ENCODE results near the gene AMPH.
"Not testable (repeated sequence)": the region's sequence is repeated elsewhere in the genome, so short reads cannot be mapped to it uniquely, and the experiment has no call there.

The AMPH gene

DNA sequence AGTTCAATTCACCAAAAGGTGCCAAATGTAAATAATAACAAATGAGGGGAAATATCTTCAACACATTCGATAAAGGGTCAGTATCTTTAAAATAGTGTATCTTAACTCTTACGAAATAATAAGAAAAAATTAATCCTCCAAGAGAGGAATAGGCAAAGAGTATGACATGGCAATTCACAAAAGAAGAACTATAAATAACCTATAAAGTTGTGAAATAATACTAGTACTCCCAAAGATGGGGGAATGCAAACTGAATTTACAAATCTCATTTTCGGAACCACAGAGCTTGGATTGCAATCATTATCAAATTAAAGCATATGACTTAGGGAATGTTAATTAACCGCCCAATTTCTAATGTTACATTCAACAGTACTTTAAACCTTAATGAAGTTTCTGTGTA lies 279.6 kb downstream of the AMPH start:
- Histone ChIP-seq H3K9me3 (ENCODE audit: control insufficient read depth in 2 of 2, low read length in 2 of 2) (no peaks in the 10 kb centered on the region), H3K36me3 (ENCODE audit: control insufficient read depth in 2 of 2, insufficient read depth in 2 of 2, low read length in 2 of 2) (no peaks in the 10 kb centered on the region), H3K9ac (ENCODE audit: low read length in 2 of 2) (no peak overlapping the region), H3K27me3 (ENCODE audit: control insufficient read depth in 1 of 2, insufficient read depth in 2 of 2, low read length in 2 of 2) (no peaks in the 10 kb centered on the region), H3K27ac (ENCODE audit: low read length) (no peak overlapping the region), H3K4me1 (ENCODE audit: control insufficient read depth, insufficient read depth, low read length) (no peaks in the 10 kb centered on the region), H3K4me3 (ENCODE audit: low read length in 2 of 2) (no peak overlapping the region)

DNA sequence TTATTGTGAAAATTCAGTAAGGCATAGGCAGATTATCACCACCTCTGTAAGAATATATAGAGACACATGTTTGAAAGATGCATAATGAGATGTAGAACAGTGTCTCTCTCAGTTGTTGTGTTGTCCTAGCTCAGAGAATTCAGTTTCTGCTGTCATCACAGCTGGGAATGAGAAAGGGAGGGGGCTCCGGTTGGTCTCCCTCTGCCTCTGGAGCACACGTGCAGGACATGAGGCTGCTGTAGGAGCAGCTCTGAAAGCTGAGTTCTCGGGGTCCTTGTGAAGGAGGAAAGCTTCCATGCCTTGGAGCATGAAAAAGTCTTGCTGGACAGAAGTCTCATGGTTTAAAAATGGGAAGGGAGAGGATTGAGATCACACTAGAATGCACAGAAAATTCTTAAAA lies 280.4 kb downstream of the AMPH start:
- H3K36me3 ChIP-seq (ENCODE audit: control insufficient read depth in 2 of 2, insufficient read depth in 2 of 2, low read length in 2 of 2); H3K27me3 ChIP-seq (ENCODE audit: control insufficient read depth in 1 of 2, insufficient read depth in 2 of 2, low read length in 2 of 2); H3K9ac ChIP-seq (ENCODE audit: low read length in 2 of 2); H3K27ac ChIP-seq (ENCODE audit: low read length); H3K9me3 ChIP-seq (ENCODE audit: control insufficient read depth in 2 of 2, low read length in 2 of 2); H3K4me3 ChIP-seq (ENCODE audit: low read length in 2 of 2); H3K4me1 ChIP-seq (ENCODE audit: control insufficient read depth, insufficient read depth, low read length): not testable (repeated sequence)

DNA sequence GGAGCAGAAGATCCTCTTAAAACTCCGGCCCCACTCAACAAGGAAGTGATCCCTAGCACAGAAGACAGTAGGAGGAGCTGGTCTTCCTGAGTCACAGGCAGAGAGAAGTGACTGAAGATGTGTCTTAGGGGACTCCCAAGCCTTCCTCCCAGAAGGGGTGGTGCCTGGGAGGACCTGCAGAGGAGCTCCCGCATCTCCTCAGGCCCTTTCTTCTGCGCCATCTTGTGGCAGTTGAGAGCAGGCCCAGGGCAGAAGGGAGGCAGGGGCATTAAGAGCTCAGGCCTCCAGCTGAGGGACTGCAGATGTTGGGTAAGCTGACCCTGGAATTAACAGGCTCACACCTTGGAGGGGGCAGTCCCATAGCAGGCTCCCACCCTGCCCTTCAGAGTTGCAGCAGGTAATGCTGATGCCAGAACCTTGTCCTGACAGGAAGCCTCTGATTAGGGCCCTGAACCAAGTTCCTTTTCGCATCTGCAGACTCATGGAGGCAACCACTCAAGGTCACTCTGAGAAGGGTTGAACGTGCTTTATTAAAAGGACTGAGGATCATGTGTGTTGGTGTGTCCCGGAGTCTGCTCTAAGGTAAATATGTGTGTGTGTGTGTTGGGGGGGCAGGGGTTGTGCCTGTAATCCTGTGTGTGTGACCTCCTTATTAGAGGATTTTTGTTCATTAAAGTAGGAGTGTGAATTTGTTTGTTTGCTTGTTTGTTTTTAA lies 281.1 kb downstream of the AMPH start:
- H3K4me1 ChIP-seq (ENCODE audit: control insufficient read depth, insufficient read depth, low read length); H3K4me3 ChIP-seq (ENCODE audit: low read length in 2 of 2); H3K27ac ChIP-seq (ENCODE audit: low read length); H3K9me3 ChIP-seq (ENCODE audit: control insufficient read depth in 2 of 2, low read length in 2 of 2); H3K27me3 ChIP-seq (ENCODE audit: control insufficient read depth in 1 of 2, insufficient read depth in 2 of 2, low read length in 2 of 2); H3K36me3 ChIP-seq (ENCODE audit: control insufficient read depth in 2 of 2, insufficient read depth in 2 of 2, low read length in 2 of 2); H3K9ac ChIP-seq (ENCODE audit: low read length in 2 of 2): not testable (repeated sequence)

DNA sequence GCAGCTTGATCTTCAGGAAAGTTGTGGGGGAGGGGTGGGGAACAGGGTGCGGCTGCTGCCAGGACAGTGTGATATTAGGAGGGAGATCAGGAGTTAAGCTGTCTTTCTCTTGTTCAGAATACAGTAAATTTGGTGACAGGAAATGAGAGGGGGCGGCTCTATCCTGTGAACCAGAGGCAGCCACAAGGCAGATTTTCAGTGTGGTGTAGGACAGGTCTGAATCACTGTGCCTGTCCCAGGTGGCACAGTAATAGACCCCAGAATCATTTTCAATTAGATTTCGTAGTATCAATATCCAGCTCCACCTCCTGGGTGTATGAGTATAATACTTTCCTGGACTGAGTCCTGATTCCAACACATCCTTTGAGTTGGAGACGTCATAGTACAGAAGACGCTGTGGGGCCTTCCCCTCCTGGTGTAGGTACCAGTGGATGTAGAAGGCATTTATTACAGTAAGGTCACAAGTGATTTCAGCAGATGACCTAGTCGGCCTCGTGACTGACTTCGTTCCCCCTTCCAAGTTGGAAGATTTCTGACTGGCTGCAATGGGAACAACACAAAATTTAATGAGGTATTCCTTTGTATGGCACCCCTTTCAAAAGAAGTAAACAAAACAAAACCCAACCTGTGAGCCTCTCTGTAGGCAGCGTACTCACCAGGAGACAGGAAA lies 281.9 kb downstream of the AMPH start:
- H3K27me3 ChIP-seq (ENCODE audit: control insufficient read depth in 1 of 2, insufficient read depth in 2 of 2, low read length in 2 of 2); H3K9me3 ChIP-seq (ENCODE audit: control insufficient read depth in 2 of 2, low read length in 2 of 2); H3K9ac ChIP-seq (ENCODE audit: low read length in 2 of 2); H3K27ac ChIP-seq (ENCODE audit: low read length); H3K4me1 ChIP-seq (ENCODE audit: control insufficient read depth, insufficient read depth, low read length); H3K4me3 ChIP-seq (ENCODE audit: low read length in 2 of 2); H3K36me3 ChIP-seq (ENCODE audit: control insufficient read depth in 2 of 2, insufficient read depth in 2 of 2, low read length in 2 of 2): not testable (repeated sequence)

- not testable (repeated sequence) for H3K36me3 ChIP-seq (ENCODE audit: control insufficient read depth in 2 of 2, insufficient read depth in 2 of 2, low read length in 2 of 2); H3K4me3 ChIP-seq (ENCODE audit: low read length in 2 of 2); H3K9me3 ChIP-seq (ENCODE audit: control insufficient read depth in 2 of 2, low read length in 2 of 2); H3K27ac ChIP-seq (ENCODE audit: low read length); H3K27me3 ChIP-seq (ENCODE audit: control insufficient read depth in 1 of 2, insufficient read depth in 2 of 2, low read length in 2 of 2); H3K9ac ChIP-seq (ENCODE audit: low read length in 2 of 2); H3K4me1 ChIP-seq (ENCODE audit: control insufficient read depth, insufficient read depth, low read length)
Observed at GRCh38 chr7:38345299-38346172, 285.6 kb downstream of the AMPH start.

GRCh38 chr7:38344741-38345140 lies 286.4 kb downstream of the AMPH start:
- not testable (repeated sequence) for H3K9me3 ChIP-seq (ENCODE audit: control insufficient read depth in 2 of 2, low read length in 2 of 2); H3K4me1 ChIP-seq (ENCODE audit: control insufficient read depth, insufficient read depth, low read length); H3K4me3 ChIP-seq (ENCODE audit: low read length in 2 of 2); H3K27ac ChIP-seq (ENCODE audit: low read length); H3K27me3 ChIP-seq (ENCODE audit: control insufficient read depth in 1 of 2, insufficient read depth in 2 of 2, low read length in 2 of 2); H3K9ac ChIP-seq (ENCODE audit: low read length in 2 of 2); H3K36me3 ChIP-seq (ENCODE audit: control insufficient read depth in 2 of 2, insufficient read depth in 2 of 2, low read length in 2 of 2)

- not testable (repeated sequence) for H3K36me3 ChIP-seq (ENCODE audit: control insufficient read depth in 2 of 2, insufficient read depth in 2 of 2, low read length in 2 of 2); H3K27ac ChIP-seq (ENCODE audit: low read length); H3K4me3 ChIP-seq (ENCODE audit: low read length in 2 of 2); H3K27me3 ChIP-seq (ENCODE audit: control insufficient read depth in 1 of 2, insufficient read depth in 2 of 2, low read length in 2 of 2); H3K9me3 ChIP-seq (ENCODE audit: control insufficient read depth in 2 of 2, low read length in 2 of 2); H3K4me1 ChIP-seq (ENCODE audit: control insufficient read depth, insufficient read depth, low read length); H3K9ac ChIP-seq (ENCODE audit: low read length in 2 of 2)
Observed at GRCh38 chr7:38342135-38342534, 289.0 kb downstream of the AMPH start.

DNA sequence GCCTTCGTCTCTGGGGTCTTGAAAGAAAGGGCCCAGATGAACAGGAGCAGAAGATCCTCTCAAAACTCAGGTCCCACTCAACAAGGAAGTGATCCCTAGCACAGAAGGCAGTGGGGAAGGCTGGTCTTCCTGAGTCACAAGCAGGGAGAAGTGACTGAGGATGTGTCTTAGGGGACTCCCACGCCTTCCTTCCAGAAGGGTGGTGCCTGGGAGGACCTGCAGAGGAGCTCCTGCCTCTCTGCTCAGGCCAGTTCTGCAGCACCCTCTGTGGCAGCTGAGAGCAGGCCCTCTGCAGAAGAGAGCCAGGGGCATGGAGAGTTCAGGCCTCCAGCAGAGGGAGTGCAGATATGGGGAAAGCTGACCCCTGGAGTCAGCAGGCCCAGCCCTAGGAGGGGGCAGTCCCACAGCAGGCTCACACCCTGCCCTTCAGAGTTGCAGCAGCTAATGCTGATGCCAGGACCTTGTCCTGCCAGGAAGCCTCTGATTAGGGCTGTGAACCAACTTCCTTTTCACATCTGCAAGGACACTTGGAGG lies 289.9 kb downstream of the AMPH start:
- not testable (repeated sequence) for H3K4me1 ChIP-seq (ENCODE audit: control insufficient read depth, insufficient read depth, low read length); H3K27me3 ChIP-seq (ENCODE audit: control insufficient read depth in 1 of 2, insufficient read depth in 2 of 2, low read length in 2 of 2); H3K9me3 ChIP-seq (ENCODE audit: control insufficient read depth in 2 of 2, low read length in 2 of 2); H3K36me3 ChIP-seq (ENCODE audit: control insufficient read depth in 2 of 2, insufficient read depth in 2 of 2, low read length in 2 of 2); H3K4me3 ChIP-seq (ENCODE audit: low read length in 2 of 2); H3K9ac ChIP-seq (ENCODE audit: low read length in 2 of 2); H3K27ac ChIP-seq (ENCODE audit: low read length)

DNA sequence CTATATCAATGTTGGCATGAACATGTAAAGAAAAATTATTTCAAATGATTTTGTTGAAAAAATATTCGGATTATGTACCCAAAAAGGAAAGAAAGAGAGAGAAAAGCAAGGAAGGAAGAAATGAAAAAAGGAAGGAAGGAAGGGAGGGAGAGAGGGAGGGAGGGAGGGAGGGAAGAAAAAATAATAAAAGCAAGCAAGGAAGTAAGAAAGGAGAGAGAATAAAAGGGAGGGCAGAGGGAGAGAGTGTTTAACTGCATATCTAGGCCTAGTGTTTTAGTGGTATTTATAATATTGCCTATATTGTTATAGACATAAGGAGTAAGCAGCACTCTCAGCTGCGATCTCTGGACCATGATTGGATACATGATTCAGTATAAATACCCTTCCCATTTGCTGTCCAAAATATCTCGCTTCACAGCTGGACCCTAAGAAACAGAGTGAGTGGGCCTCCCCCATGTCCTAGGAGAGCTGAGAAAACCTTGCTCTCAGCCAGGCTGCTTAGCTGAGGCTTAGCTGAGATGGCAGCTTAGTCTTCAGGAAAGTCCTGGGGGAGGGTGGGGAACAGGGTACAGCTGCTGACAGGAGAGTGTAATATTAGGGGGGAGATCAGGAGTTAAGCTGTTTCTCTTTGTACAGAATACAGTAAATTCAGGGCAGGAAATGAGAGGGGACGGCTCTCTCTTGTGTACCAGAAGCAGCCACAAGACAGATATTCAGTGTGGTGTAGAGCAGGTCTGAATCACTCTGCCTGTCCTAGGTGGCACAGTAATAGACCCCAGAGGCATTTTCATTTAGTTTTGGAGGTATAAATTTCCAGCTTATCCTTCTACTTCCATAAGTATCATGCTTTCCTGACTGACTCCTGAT lies 291.0 kb downstream of the AMPH start:
- Histone ChIP-seq H3K27ac (ENCODE audit: low read length) (no peak overlapping the region), H3K36me3 (ENCODE audit: control insufficient read depth in 2 of 2, insufficient read depth in 2 of 2, low read length in 2 of 2) (no peaks in the 10 kb centered on the region), H3K4me3 (ENCODE audit: low read length in 2 of 2) (no peak overlapping the region), H3K9me3 (ENCODE audit: control insufficient read depth in 2 of 2, low read length in 2 of 2) (no peaks in the 10 kb centered on the region), H3K4me1 (ENCODE audit: control insufficient read depth, insufficient read depth, low read length) (no peaks in the 10 kb centered on the region), H3K27me3 (ENCODE audit: control insufficient read depth in 1 of 2, insufficient read depth in 2 of 2, low read length in 2 of 2) (no peaks in the 10 kb centered on the region), H3K9ac (ENCODE audit: low read length in 2 of 2) (no peak overlapping the region)

GRCh38 chr7:38336148-38336515 lies 295.0 kb downstream of the AMPH start:
- not testable (repeated sequence) for H3K27ac ChIP-seq (ENCODE audit: low read length); H3K4me1 ChIP-seq (ENCODE audit: control insufficient read depth, insufficient read depth, low read length); H3K27me3 ChIP-seq (ENCODE audit: control insufficient read depth in 1 of 2, insufficient read depth in 2 of 2, low read length in 2 of 2); H3K9ac ChIP-seq (ENCODE audit: low read length in 2 of 2); H3K4me3 ChIP-seq (ENCODE audit: low read length in 2 of 2); H3K9me3 ChIP-seq (ENCODE audit: control insufficient read depth in 2 of 2, low read length in 2 of 2); H3K36me3 ChIP-seq (ENCODE audit: control insufficient read depth in 2 of 2, insufficient read depth in 2 of 2, low read length in 2 of 2)
